ENCODE measurements around the gene YPEL2.
"Not testable (repeated sequence)": the region's sequence is repeated elsewhere in the genome, so short reads cannot be mapped to it uniquely, and the experiment has no call there.

The YPEL2 gene

GRCh38 chr17:59377410-59377809 is 46.0 kb downstream of the YPEL2 start:
- DNase-seq (ENCODE audit: low read depth in 2 of 2), result no peak

DNA sequence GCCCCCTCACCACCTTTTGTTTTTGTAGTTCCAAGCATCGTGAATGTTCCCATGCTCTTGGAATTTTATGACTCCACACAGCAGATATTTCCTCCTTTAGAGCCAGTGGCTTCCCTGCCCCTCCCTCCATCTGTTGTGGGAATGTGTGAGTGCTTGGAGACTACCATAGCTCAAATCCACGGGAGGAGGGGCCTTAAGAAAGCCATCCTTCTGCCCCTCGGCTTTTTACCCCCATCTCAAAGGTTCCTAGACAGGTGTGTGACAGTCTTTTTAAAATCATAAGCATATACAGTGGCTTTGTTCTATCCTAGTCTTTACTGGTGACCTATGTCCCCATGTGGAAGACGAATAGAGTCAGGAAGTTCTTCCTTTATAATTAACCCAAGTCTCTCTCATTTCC is 47.2 kb downstream of the YPEL2 start:
- no peak for DNase-seq (ENCODE audit: low read depth in 2 of 2)

DNA sequence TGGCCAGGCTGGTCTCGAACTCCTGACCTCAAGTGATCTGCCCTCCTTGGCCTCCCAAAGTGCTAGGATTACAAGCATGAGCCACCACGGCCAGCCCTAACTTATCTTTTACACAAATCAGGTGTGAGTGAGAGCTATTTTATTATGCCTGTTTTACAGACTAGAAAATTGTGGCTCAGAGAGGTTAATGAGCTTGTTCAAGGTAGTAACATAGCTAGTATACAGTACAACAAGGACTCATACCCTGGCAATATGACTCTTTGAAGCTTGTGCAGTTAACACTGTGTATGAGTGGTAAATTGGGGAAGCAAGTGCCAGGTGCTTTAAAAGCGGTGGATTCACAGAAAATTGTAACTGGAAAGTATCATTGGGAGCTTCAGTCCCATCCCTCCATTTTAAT is 49.0 kb downstream of the YPEL2 start:
- no peak for DNase-seq (ENCODE audit: low read depth in 2 of 2)

GRCh38 chr17:59381716-59382570 is 50.5 kb downstream of the YPEL2 start:
- no peak for DNase-seq (ENCODE audit: low read depth in 2 of 2)

DNA sequence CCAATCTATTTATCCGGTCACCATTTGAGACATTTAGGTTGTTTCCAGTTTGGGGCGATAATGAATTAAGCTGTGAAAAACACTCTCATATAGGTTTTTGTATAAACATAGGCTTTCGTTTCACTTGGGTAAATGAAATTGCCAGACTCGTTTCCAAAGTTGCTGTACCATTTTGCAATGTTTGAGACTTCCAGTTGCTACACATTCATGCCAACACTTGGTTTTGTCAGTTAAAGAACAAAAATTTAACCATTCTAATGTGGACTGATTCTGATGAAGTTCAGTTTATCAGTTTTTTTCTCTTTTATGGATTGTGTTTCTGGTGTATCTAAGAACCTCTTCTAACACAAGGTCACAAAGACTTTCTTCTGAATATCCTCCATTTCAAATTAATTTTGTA is 52.4 kb downstream of the YPEL2 start:
- no peak for DNase-seq (ENCODE audit: low read depth in 2 of 2)

DNA sequence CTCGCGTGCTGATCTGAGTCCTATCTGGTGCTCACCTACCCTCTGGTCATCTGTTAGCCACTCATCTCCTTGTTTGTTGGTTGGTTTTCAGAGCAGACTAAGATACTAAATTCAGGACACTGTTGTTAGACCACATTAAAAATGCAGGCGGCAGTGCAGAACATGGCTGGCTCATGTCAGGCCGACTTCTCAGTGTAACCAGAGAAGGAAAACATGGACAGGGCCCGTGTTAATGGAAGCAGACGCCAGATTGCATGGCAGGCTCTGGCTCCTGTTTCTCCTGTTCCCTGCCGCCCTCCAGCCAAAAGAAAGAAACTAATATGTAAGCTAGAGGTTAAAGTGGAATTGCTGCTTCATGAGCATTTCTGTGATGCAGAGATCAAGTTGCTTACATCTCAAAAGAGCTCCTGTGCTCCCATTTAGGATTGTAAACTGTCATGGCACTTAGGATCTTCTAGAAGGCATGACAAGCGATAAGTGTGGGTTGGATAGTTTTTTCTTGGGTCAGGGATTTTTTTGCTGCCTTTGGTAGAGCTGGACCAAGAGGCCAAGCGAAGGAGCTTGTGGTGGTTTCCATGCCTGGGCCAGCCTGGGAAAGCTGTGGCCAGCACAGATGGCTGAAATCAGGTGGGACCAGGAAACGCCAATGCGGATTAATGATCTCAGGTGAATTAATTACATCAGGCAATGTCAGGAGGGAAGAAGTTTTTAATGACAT is 56.1 kb downstream of the YPEL2 start:
- no peak for DNase-seq (ENCODE audit: low read depth in 2 of 2)

DNA sequence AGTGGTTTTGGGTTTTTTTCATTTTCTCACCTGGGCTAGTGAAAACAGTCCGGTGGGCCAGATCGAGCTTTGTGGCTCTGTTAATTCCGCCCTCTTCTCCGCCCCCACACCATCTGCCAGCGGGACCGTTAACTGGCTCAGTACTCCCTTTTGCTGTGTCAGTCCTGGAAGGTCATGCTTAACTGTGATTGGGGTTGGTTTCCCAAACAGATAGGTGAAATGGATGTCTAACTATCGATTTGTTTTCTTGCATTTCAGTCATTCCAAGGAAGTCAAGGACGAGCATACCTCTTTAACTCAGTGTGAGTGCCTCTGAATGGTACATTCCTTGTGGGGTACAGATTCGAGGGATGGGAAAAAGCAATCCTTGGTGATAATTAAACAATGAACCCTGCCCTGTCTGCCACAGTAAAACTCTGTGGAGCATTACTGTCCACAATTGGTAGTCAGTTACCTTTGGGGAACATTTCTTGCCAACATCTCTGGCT is 56.7 kb downstream of the YPEL2 start:
- DNase-seq (ENCODE audit: low read depth in 2 of 2), result no peak

DNA sequence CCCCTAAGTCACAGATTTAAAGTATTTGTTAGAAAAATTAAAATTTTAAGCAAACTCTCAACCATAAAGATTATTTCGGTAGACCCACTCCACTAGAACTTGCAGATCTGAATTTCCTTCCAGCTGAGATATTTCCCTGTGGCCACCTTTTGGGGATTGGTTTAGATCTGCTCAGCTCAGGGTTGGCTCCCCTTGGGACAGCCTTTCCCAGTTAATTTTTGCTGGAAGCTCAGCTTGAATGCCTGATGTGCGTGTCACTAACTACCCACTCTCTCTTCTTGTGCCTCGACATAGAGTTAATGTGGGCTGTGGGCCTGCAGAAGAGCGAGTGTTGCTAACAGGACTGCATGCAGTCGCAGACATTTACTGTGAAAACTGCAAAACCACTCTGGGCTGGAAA is 57.6 kb downstream of the YPEL2 start:
- DNase-seq (ENCODE audit: low read depth in 2 of 2), result no peak

GRCh38 chr17:59391021-59391420 is 59.6 kb downstream of the YPEL2 start:
- DNase-seq (ENCODE audit: low read depth in 2 of 2), result no peak

DNA sequence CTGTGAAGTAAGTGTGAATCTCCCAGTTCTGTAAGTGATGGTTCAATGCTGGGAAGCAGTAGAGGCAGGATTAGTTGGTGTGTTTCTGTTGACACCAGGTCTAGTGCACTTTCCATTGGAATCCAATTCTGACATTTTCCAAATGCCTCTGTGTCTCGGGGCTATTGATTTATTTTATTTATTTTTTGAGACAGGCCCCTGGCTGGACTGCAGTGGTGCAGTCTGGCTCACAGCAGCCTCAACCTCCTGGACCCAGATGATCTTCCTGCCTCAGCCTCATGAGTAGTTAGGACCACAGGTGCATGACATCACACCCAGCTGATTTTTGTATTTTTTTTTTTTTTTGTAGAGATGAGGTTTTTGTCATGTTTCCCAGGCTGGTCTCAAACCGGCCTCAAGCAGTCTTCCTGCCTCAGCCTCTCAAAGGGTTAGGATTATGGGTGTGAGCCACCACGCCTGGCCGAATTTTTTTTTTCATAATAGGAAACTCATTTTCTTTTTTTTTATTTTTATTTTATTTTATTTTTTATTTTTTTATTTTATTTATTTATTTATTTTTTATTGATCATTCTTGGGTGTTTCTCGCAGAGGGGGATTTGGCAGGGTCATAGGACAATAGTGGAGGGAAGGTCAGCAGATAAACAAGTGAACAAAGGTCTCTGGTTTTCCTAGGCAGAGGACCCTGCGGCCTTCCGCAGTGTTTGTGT is 61.7 kb downstream of the YPEL2 start:
- DNase-seq (ENCODE audit: low read depth in 2 of 2), result no peak

DNA sequence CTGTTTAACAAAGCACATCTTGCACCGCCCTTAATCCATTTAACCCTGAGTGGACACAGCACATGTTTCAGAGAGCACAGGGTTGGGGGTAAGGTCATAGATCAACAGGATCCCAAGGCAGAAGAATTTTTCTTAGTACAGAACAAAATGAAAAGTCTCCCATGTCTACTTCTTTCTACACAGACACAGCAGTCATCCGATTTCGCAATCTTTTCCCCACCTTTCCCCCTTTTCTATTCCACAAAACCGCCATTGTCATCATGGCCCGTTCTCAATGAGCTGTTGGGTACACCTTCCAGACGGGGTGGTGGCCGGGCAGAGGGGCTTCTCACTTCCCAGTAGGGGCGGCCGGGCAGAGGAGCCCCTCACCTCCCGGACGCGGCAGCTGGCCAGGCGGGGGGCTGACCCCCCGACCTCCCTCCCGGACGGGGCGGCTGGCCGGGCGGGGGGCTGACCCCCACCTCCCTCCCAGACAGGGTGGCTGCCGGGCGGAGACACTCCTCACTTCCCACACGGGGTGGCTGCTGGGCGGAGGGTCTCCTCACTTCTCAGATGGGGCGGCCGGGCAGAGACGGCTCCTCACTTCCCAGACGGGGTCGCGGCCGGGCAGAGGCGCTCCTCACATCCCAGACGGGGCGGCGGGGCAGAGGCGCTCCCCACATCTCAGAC is 62.4 kb downstream of the YPEL2 start:
- not testable (repeated sequence) for DNase-seq (ENCODE audit: low read depth in 2 of 2)

GRCh38 chr17:59396134-59396826 is 64.8 kb downstream of the YPEL2 start:
- DNase-seq (ENCODE audit: low read depth in 2 of 2), result no peak

GRCh38 chr17:59397316-59398073 is 66.0 kb downstream of the YPEL2 start:
- DNase-seq (ENCODE audit: low read depth in 2 of 2), result no peak

GRCh38 chr17:59399914-59400313 is 68.5 kb downstream of the YPEL2 start:
- no peak for DNase-seq (ENCODE audit: low read depth in 2 of 2)

- no peak for DNase-seq (ENCODE audit: low read depth in 2 of 2)
These were observed 69.4 kb downstream of the YPEL2 start for GRCh38 chr17:59400858-59401257.

GRCh38 chr17:59401274-59401673 is 69.8 kb downstream of the YPEL2 start:
- no peak for DNase-seq (ENCODE audit: low read depth in 2 of 2)

DNA sequence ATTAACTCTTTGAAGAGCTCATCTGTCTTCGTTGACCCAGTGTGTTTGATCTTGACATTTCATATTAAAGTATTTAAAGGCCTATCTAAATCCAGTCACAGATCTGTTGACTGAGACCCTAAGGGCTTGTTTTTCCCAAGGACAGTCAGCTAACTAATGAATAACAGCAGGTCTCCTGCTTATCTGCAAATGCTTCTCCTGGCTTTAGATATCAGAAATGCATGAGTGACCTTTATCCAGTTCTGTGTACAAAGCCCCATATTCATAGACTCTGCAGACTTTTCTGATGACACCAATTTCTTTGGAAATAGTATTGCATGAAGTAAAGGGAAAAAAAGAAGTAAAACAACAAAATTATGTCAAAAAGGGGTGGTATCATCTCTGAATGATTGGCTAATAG is 70.3 kb downstream of the YPEL2 start:
- DNase-seq (ENCODE audit: low read depth in 2 of 2), result no peak

- no peak for DNase-seq (ENCODE audit: low read depth in 2 of 2)
These were observed 71.3 kb downstream of the YPEL2 start for GRCh38 chr17:59402760-59403159.

GRCh38 chr17:59404471-59404870 is 73.0 kb downstream of the YPEL2 start:
- no peak for DNase-seq (ENCODE audit: low read depth in 2 of 2)

DNA sequence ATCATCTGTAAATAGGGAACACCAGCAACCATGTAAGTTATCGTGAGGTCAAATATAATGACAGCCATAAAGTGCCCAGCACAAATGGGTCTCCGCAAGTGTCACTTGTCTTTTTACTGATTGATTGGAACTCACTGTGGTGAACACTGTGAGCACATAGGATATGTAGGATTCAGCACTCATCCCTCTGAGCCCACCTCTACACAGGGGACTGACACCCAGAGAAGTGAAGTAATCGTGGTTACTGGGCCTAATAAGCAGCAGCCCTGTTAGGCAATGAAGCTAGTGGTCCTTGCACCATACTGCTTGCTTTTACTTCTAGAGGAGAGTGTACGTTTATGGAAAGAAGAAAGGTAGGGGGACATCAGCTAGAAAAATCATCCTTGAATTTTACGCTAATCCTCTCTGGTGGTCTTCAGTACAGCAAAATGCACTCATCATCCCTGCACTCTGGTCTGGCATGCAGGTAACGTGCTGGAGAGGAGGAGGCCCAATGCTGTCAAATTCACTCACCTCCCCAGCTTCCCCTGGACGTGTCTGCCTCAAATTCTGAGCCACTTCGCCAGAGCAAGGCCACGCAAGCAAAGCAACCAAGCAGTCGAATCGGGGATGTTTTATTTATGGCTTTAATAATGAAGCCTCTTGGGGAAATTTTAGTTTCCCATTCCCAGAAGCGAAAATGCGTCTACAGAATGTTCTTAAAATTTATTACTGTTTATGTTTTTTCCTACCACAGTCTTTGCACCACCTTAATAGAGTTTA is 74.7 kb downstream of the YPEL2 start:
- DNase-seq (ENCODE audit: low read depth in 2 of 2), result no peak

Measured in activated CD8-positive, alpha-beta memory T cell treated with anti-CD3 and anti-CD28 coated beads for 4 hours (primary cell).